Breast epithelium (tissue), 4 donors: ENCODE data around the gene C4orf36. TPM values are rescaled to one million over a fixed set of nuclear protein-coding genes. Genes with fewer than 3 reads are reported as not detected.

Experiments
- DNase-seq, 2 donors: peaks; one replicate each; pipeline ENCODE4 v3.0.0-alpha.2; 2019; ENCODE audit warnings: low spot score in 2 of 2
- H3K27ac ChIP-seq, 2 donors: fragments of 200-600 bp; sonication (generic) in 1 of 2; one replicate each; pipeline ENCODE4 v1.5.1; 2016 to 2019; ENCODE audit warnings: mild to moderate bottlenecking in 1 of 2
- H3K27me3 ChIP-seq, 2 donors: fragments of 200-600 bp; sonication (generic) in 1 of 2; one replicate each; pipeline versions ENCODE4 v1.5.1 to v1.6.0; 2017 to 2019; ENCODE audit warnings: control low read depth in 1 of 2, mild to moderate bottlenecking in 1 of 2
- H3K36me3 ChIP-seq: fragments of 200-600 bp; one replicate; pipeline ENCODE4 v1.5.1; 2019
- H3K4me1 ChIP-seq, 2 donors: fragments of 200-600 bp; sonication (generic); one replicate each; pipeline ENCODE4 v1.5.1; 2016 to 2019; ENCODE audit warnings: control low read depth in 1 of 2
- H3K4me3 ChIP-seq, 3 donors: fragments of 200-600 bp; sonication (generic); 1 replicate in 2 of 3; 2 replicates in 1 of 3; pipeline ENCODE4 v1.5.1; 2016 to 2019; ENCODE audit warnings: mild to moderate bottlenecking in 3 of 3, moderate library complexity in 2 of 3
- H3K9me3 ChIP-seq, 2 donors: fragments of 200-600 bp; sonication (generic) in 1 of 2; one replicate each; pipeline ENCODE4 v1.5.1; 2016 to 2019; ENCODE audit warnings: control low read depth in 1 of 2
- POLR2A ChIP-seq: fragments of 450-650 bp; IDR thresholded peaks from one replicate; pipeline ENCODE4 v1.6.1; 2016; ENCODE audit warnings: antibody characterized with exemption, mild to moderate bottlenecking, moderate library complexity
- POLR2AphosphoS5 ChIP-seq, 3 donors: sonication (generic); formaldehyde crosslinking; IDR thresholded peaks; one replicate each; pipeline ENCODE4 v1.6.1; 2017; ENCODE audit warnings: antibody characterized with exemption in 3 of 3
- intact Hi-C: fragments of 100-400 bp; cut with DNase I; formaldehyde crosslinking; loops from one replicate; pipeline ENCODE4 v1.15.1; 2023; ENCODE audit warnings: low total_unique reads
- total RNA-seq, 3 donors: library from RNA; depleted of rRNA; stranded (reverse); fragments of >200 nt; gene quantifications; one replicate each; pipeline ENCODE4 v1.1.0, GENCODE V29; 2016
- TF ChIP-seq, protein P1 (sequence below), 3 donors: fragments of 450-650 bp; IDR thresholded peaks; one replicate each; pipeline ENCODE4 v1.5.1; 2016 to 2017; ENCODE audit warnings: antibody characterized with exemption in 3 of 3, mild to moderate bottlenecking in 3 of 3, moderate library complexity in 3 of 3

C4orf36 gene
- total RNA-seq, 3 donors from 2014 or later: 0.96 to 6.6 (median 5.7) TPM

DNA sequence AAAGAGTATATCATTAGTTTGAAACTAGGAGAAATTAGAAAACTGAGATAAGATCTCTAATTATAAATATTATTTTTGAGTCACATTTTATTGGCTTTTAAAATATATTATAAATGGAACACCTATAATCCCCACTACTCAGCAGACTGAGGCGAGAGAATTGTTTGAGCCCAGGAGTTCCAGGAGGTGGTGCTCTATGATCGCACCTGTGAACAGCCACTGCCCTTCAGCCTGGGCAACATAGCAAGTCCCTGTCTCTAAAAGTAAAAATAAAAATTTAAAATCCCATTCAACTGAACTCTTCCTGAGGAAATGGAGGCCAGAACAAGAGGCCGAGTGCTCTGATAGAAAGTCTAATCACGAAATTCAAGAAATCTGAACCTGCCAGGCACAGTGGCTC, 6.3 kb upstream of the C4orf36 start:
- H3K9me3 ChIP-seq: no peaks in the 10 kb centered on the region
- H3K4me3 ChIP-seq: no peak overlapping the region
- intact Hi-C loops: no loop called here
- H3K27ac ChIP-seq: no peak overlapping the region
- TF ChIP-seq POLR2AphosphoS5 (IDR thresholded peaks at IDR 0.05): no peak
- TF ChIP-seq POLR2A: no peak
- TF ChIP-seq, protein P1, sequence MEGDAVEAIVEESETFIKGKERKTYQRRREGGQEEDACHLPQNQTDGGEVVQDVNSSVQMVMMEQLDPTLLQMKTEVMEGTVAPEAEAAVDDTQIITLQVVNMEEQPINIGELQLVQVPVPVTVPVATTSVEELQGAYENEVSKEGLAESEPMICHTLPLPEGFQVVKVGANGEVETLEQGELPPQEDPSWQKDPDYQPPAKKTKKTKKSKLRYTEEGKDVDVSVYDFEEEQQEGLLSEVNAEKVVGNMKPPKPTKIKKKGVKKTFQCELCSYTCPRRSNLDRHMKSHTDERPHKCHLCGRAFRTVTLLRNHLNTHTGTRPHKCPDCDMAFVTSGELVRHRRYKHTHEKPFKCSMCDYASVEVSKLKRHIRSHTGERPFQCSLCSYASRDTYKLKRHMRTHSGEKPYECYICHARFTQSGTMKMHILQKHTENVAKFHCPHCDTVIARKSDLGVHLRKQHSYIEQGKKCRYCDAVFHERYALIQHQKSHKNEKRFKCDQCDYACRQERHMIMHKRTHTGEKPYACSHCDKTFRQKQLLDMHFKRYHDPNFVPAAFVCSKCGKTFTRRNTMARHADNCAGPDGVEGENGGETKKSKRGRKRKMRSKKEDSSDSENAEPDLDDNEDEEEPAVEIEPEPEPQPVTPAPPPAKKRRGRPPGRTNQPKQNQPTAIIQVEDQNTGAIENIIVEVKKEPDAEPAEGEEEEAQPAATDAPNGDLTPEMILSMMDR (IDR thresholded peaks at IDR 0.05): no peak
- H3K4me1 ChIP-seq: no peaks in the 10 kb centered on the region
- no peaks in the 10 kb centered on the region for H3K27me3 ChIP-seq
- H3K36me3 ChIP-seq: no peaks in the 10 kb centered on the region
- no peak for DNase-seq

DNA sequence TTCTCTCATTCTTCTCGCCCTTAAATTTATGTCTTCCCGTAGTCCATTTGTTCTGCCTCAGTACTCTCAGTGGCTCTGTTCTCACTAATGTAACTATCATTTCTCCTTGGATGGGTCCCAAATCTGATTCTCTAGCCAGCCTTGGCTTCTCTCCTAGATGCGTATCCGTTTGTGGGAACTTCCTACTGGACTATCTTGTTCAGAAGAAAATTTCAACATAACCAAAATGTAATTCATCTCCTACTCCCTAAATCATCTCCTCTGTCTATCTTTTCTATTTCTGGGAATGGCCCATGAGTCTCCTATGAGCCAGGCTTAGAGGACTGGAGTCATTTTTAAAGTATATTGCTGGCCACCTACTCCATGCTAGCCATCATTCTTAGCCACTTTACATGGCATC, 4.4 kb upstream of the C4orf36 start:
- no peak for TF ChIP-seq POLR2AphosphoS5 (IDR thresholded peaks at IDR 0.05)
- no peak for TF ChIP-seq POLR2A
- TF ChIP-seq, protein P1 (IDR thresholded peaks at IDR 0.05): no peak
- H3K9me3 ChIP-seq: no peaks in the 10 kb centered on the region
- no peak overlapping the region for H3K4me3 ChIP-seq
- no peaks in the 10 kb centered on the region for H3K27me3 ChIP-seq
- peak overlapping the region in 1 of 2 donors; percentile 64 for H3K27ac ChIP-seq
- H3K36me3 ChIP-seq: no peaks in the 10 kb centered on the region
- H3K4me1 ChIP-seq: no peaks in the 10 kb centered on the region
- intact Hi-C loops: no loop called here
- no peak for DNase-seq

DNA sequence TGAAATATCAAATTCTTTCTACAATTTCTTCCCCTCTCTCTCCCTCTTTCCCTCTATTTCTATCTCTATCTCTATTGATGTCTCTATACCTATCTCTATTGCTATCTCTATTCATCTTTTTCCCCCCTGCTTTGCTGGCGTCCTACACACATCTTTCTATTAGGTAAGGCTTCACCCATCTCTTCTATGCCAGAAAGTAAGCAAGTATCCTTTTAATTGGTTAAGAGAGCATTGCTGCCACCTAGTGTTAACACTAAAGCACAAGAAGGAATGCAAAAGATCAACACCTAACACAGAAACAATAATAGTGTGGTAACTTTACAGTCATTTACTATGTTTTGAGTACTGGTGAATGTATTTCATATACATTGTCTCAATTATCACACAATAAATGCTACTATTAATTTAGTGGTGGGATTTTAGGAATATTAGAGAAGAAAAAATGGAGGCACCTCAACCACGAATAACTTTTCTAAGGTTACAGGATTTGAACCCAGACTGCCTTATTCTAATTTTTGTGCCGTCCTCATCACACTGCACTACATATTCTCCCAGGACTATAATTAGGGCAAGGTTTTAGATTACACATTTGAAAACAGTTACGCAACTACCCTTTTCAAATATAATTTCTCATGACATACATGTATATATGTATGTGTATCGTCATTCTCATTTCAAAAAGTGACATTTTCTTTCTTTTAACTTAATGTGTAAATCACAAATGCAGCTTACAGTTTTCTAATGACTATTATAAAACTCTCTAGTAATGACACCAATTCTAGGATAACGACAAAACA, 3.7 kb upstream of the C4orf36 start:
- Histone ChIP-seq H3K36me3 (no peaks in the 10 kb centered on the region), H3K27me3 (no peaks in the 10 kb centered on the region), H3K4me1 (no peaks in the 10 kb centered on the region), H3K4me3 (no peak overlapping the region), H3K27ac (no peak overlapping the region), H3K9me3 (no peaks in the 10 kb centered on the region)
- no peak for TF ChIP-seq POLR2AphosphoS5 (IDR thresholded peaks at IDR 0.05)
- TF ChIP-seq, protein P1 (IDR thresholded peaks at IDR 0.05): peak; percentile 72 to 84 (median 83)
- intact Hi-C loops: loop anchor here (2.0 kb wide), 1 partner anchor 397 kb away; no protein-coding TSS in a partner anchor
- DNase-seq: no peak

DNA sequence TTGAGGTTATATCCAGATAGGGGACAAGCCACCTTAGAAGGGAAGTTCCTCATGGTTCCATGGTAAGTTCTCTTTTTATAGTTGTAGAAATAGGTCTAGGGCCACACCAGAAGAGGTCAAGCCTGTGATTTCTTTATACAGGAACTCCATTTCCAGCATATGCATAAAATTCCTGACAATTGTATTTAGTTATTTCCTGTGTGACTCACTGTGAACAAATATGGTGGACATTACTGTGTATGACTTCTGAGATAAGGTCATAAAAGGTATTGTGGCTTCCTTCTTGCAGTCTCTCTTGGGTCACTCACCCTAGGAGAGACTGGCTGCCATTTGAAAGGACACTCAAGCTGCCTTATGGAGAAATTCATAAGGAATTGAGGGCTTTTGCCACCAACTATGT, 2.2 kb upstream of the C4orf36 start:
- TF ChIP-seq, protein P1 (IDR thresholded peaks at IDR 0.05): no peak
- TF ChIP-seq POLR2AphosphoS5 (IDR thresholded peaks at IDR 0.05): no peak
- no peak for TF ChIP-seq POLR2A
- Histone ChIP-seq H3K27me3 (no peaks in the 10 kb centered on the region), H3K9me3 (no peaks in the 10 kb centered on the region), H3K36me3 (no peaks in the 10 kb centered on the region), H3K4me3 (no peak overlapping the region), H3K27ac (peak overlapping the region in 1 of 2 donors; percentile 2), H3K4me1 (no peaks in the 10 kb centered on the region)
- DNase-seq: no peak
- intact Hi-C loops: loop anchor here (2.0 kb wide), 1 partner anchor 396 kb away; no protein-coding TSS in a partner anchor

DNA sequence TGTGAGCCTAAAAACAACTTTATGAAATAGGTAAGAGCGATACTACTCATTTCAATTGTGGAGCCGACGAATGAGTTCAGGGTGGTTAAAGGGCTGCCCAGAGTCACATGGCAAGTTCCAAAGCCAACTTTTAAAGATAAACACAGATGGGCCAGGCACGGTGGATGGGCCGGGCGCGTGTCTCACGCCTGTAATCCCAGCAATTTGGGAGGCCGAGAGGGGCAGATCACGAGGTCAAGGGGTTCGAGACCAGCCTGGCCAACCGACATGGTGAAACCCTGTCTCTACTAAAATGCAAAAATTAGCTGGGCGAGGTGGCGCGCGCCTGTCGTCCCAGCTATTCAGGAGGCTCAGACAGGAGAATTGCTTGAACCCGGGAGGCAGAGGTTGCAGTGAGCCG, 914 bp upstream of the C4orf36 start:
- TF ChIP-seq POLR2A (no peak), POLR2AphosphoS5 (IDR thresholded peaks at IDR 0.05) (no peak)
- TF ChIP-seq, protein P1 (IDR thresholded peaks at IDR 0.05): no peak
- no peak for DNase-seq
- Histone ChIP-seq H3K4me3 (peak overlapping the region in 2 of 3 donors; percentile 73 to 91), H3K9me3 (no peaks in the 10 kb centered on the region), H3K27ac (peak overlapping the region; percentile 92 to 99), H3K36me3 (no peaks in the 10 kb centered on the region), H3K4me1 (no peaks in the 10 kb centered on the region), H3K27me3 (no peaks in the 10 kb centered on the region)
- intact Hi-C loops: no loop called here
